H1 (cell line): ENCODE measurements around the gene ZNF189.

Experiments
- POLR2A ChIP-seq, 2 experiments: IDR thresholded peaks; 1 replicate in 1 of 2; 2 replicates in 1 of 2; pipeline ENCODE4 v1.6.1; 2011; ENCODE audit warnings: low read depth in 2 of 2, low read length in 2 of 2, mild to moderate bottlenecking in 2 of 2; ENCODE audit errors: control extremely low read depth in 1 of 2
- POLR2AphosphoS5 ChIP-seq: IDR thresholded peaks from 2 replicates; pipeline ENCODE4 v1.6.1; 2011; ENCODE audit warnings: low read depth, low read length
- RAD21 ChIP-seq, 2 experiments: IDR thresholded peaks in 1 of 2; conservative IDR thresholded peaks in 1 of 2; 2 replicates each; pipeline ENCODE4 v1.6.1; 2011; ENCODE audit warnings: low read depth in 2 of 2, low read length in 2 of 2, improper control_type of control experiment in 1 of 2, inconsistent platforms in 1 of 2, mild to moderate bottlenecking in 1 of 2, moderate library complexity in 1 of 2
- TAF1 ChIP-seq: IDR thresholded peaks from 2 replicates; pipeline ENCODE4 v1.6.1; 2011; ENCODE audit warnings: mild to moderate bottlenecking, low read depth, low read length
- YY1 ChIP-seq: IDR thresholded peaks from 2 replicates; pipeline ENCODE4 v1.6.1; 2011; ENCODE audit warnings: low read depth, mild to moderate bottlenecking, low read length
- TF ChIP-seq, protein P1 (sequence below), 3 experiments: IDR thresholded peaks; 1 replicate in 2 of 3; 2 replicates in 1 of 3; pipeline versions ENCODE4 v1.5.1 to v1.6.1; 2011; ENCODE audit warnings: low read length in 3 of 3, mild to moderate bottlenecking in 3 of 3, inconsistent platforms in 2 of 3, low read depth in 1 of 3, moderate library complexity in 1 of 3; ENCODE audit not compliant: insufficient read depth in 1 of 3; ENCODE audit errors: control extremely low read depth in 1 of 3

DNA sequence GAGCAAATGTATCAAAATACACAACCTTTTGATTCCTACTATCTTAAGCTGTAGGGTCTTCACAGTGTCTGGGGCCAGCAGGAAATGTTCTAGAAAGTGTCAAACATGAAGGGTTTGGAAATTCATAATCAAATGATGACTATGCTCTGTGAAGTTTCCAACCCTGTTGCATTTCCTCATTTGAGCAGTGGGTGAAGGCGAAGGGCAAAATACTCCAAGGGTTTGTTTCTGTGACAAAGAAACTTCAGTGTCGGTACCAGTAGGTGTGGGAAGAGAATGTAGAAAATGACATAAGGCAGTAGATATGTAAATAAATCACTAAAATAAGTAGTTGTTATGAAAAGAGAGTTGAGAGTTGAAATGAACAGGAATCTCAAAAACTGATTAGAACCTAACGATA, 36.3 kb downstream of the ZNF189 start:
- TF ChIP-seq, protein P1, sequence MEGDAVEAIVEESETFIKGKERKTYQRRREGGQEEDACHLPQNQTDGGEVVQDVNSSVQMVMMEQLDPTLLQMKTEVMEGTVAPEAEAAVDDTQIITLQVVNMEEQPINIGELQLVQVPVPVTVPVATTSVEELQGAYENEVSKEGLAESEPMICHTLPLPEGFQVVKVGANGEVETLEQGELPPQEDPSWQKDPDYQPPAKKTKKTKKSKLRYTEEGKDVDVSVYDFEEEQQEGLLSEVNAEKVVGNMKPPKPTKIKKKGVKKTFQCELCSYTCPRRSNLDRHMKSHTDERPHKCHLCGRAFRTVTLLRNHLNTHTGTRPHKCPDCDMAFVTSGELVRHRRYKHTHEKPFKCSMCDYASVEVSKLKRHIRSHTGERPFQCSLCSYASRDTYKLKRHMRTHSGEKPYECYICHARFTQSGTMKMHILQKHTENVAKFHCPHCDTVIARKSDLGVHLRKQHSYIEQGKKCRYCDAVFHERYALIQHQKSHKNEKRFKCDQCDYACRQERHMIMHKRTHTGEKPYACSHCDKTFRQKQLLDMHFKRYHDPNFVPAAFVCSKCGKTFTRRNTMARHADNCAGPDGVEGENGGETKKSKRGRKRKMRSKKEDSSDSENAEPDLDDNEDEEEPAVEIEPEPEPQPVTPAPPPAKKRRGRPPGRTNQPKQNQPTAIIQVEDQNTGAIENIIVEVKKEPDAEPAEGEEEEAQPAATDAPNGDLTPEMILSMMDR (IDR thresholded peaks at IDR 0.05; ENCODE audit: control extremely low read depth in 1 of 3, insufficient read depth in 1 of 3, low read depth in 1 of 3, low read length in 3 of 3), result no peak
- TF ChIP-seq POLR2AphosphoS5, result no peak
- no peak for TF ChIP-seq YY1
- TF ChIP-seq RAD21 (IDR thresholded peaks at IDR 0.05 in 1 of 2, conservative IDR thresholded peaks at IDR 0.05 in 1 of 2; ENCODE audit: low read depth in 2 of 2, low read length in 2 of 2), result no peak
- TF ChIP-seq POLR2A (IDR thresholded peaks at IDR 0.05; ENCODE audit: control extremely low read depth in 1 of 2, low read depth in 2 of 2, low read length in 2 of 2), result no peak
- no peak for TF ChIP-seq TAF1
